ENCODE results near the gene MPO.

The MPO gene

GRCh38 chr17:58307468-58308172 lies 26.9 kb upstream of the MPO start:
- DNase-seq (ENCODE audit: low read depth in 2 of 2), result no peak

- DNase-seq (ENCODE audit: low read depth in 2 of 2), result no peak
Observed at GRCh38 chr17:58306131-58306951, 25.6 kb upstream of the MPO start.

GRCh38 chr17:58305626-58306025 lies 24.9 kb upstream of the MPO start:
- DNase-seq (ENCODE audit: low read depth in 2 of 2), result no peak

DNA sequence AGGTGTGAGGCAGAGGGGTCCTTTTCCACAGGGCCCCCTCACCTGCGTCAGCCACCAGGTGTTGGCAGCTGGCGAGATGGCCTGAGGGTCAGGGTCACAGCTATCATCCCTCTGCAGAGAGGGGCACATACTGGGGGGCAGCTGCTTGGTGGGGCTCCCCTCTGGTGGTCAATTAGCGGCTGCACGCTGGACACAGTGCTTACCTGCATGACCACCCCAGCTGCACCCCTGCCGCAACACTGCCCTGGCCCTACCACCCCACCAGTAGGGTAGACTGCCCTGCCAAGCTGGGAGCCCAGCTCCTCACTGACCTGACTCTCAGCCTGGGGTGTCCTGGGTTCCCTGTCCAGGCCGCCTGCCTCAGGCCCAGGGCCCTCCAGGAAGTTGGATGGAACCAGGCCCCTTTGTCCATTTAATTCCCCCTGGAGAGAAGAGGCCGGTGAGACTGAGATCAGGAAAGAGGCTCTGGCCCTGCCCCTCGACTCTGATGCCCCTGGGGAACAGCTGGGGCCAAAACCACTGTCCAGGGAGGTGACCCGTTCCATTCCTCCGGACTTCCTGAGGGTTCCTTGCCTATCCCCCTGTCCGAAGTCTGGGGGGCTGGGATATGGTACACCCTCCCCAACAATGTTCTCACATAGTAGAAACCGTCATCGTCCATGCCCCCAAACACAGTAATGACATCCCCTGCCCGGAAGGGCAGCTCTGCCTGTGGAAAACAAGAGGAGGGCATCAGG lies 24.2 kb upstream of the MPO start:
- no peak for DNase-seq (ENCODE audit: low read depth in 2 of 2)

DNA sequence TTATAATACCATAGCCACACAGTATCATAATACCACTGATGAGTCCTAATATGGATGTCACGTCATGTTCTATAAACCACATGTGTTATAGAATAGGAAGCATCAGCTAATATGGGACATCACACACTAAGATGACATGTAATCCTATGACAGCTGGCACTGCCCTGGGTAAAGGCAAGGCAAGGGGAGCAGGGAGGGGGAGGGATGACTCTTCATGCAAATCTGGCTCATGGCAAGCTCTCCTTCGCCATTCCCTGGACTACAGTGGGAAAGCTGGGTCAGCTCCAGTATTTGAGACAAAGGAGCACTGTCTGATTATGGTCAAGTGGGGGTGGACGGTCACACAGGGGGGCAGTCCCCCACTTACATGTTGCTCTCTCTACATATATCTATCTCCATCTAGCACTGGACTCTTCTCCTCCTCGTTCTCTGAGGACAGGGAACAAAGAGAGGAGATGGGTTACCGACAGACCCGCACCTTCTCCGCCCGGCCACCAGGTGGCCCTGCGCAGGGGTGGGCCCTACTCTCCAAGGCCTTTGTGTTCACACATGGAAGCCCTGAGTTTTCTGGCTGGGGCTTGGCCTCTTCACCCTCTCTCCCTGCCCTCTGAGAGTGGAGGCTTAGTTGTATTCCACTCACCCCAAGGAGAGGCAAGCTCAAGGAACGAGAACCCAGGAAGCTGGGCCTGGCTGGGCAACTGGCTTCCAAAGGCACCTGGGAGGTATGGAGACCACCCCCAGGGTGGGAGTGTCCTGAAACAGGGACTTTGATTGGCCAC lies 23.4 kb upstream of the MPO start:
- peak; percentile 47 to 56 for DNase-seq (ENCODE audit: low read depth in 2 of 2)

DNA sequence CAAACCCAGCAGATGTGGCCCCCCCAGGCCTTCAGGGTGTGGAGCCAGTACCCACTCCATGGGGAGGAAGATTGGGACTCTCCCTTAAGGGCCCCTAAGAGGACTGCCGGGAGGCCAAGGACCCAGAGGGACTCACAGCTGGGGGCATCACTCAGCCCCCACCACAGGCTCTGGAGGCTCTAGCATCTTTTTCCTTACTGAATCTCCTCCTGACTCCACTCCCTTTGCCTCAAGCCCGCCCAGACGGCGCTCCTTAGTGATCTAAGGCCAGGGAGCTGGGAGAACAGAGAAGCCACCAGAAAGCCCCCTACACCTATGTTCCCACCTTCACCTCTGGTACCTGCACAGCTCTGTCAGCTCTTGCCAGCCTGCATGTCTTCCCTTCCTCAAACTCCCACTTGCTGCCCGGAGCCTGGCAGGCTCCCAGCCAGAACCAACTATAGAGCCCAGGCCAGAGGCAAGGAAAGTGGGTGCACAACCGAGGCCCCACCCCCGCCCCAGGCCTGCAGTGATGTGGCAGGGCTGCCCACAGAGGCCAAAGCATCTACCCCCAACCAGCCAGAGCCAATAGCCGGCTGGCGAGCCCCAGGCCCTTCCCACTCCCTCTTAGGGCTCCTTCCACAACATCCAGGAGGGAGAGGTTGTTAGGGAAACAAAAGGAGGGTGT lies 22.3 kb upstream of the MPO start:
- no peak for DNase-seq (ENCODE audit: low read depth in 2 of 2)

- no peak for DNase-seq (ENCODE audit: low read depth in 2 of 2)
Observed at GRCh38 chr17:58302171-58302918, 21.6 kb upstream of the MPO start.

- DNase-seq (ENCODE audit: low read depth in 2 of 2), result no peak
Observed at GRCh38 chr17:58301504-58302150, 20.9 kb upstream of the MPO start.

- no peak for DNase-seq (ENCODE audit: low read depth in 2 of 2)
Observed at GRCh38 chr17:58300336-58300735, 19.6 kb upstream of the MPO start.

DNA sequence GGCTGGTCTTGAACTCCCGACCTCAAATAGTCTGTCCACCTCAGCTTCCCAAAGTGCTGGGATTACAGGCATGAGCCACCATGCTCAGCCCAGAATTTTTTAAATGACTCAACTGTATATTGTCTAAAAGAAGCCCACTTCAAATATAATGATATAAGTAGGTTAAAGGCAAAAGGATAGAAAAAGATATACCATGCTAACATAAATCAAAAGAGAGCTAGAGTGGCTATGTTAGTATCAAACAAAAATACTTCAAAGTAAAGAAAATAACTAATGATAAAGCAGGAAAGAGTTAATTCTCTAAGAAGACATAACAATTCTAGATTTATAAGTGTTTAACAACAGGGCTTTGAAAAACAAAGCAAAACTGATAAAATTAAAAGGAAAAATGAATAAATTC lies 13.3 kb upstream of the MPO start:
- DNase-seq (ENCODE audit: low read depth in 2 of 2), result no peak

DNA sequence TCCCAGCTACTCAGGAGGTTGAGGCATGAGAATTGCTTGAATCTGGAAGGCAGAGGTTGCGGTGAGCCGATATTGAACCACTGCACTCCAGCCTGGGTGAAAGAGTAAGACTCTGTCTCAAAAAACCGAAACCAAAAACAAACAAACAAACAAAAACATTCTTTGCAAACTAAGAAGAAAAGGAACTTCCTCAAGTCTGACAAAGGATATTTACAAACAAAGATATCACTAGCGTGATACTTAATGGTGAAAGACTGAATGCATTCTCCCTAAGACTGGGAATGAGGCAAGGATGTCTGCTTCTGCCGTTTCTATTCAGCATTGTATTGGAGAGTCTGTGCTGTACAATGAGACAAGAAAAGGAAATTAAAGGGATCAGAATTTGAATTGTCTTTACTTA lies 10.5 kb upstream of the MPO start:
- no peak for DNase-seq (ENCODE audit: low read depth in 2 of 2)

GRCh38 chr17:58289869-58290268 lies 9.1 kb upstream of the MPO start:
- no peak for DNase-seq (ENCODE audit: low read depth in 2 of 2)

- DNase-seq (ENCODE audit: low read depth in 2 of 2), result no peak
Observed at GRCh38 chr17:58285422-58285810, 4.7 kb upstream of the MPO start.

- DNase-seq (ENCODE audit: low read depth in 2 of 2), result no peak
Observed at GRCh38 chr17:58284613-58285421, 4.1 kb upstream of the MPO start.

- no peak for DNase-seq (ENCODE audit: low read depth in 2 of 2)
Observed at GRCh38 chr17:58283674-58284612, 3.2 kb upstream of the MPO start.

DNA sequence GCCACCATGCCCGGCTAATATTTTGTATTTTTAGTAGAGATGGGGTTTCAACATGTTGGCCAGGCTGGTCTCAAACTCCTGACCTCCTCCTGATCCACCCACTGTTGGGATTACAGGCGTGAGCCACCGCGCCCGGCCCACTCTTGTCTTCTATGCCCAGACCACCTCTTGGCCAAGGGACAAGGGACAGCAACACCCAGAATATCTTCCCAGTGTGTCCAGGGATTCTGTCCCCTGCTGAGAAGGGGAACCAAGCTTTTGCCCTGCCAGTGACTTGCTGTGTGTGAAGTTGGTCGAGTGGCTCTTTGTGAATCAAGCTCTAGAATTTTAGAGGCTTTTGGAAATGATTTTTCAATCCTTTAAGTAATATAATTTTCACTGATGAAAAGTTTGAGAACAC lies 1.7 kb upstream of the MPO start:
- DNase-seq (ENCODE audit: low read depth in 2 of 2), result no peak

DNA sequence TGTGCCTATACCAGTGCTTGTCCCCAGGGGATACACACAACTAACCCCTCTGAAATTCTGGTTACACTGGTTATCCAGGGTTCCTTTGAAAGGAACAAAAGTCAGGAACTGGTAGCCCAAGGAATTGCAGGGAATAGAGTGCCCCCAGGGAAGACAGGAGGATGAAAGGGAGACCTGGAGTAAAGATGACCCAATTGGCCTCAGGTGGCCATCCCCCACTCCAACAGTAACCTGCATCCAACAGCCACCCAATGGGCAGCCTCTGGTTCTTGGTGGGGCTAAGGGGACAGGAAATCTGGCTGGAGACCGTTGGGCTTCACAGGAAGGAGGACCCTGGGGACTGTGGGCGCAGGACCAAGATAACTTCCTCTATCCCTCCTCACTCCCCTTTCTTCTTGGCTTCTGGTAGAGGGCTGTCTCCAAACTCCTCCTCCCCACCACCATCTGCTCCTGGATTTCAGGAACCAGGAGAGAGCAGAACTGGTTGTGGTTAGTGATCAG lies 826 bp upstream of the MPO start:
- no peak for DNase-seq (ENCODE audit: low read depth in 2 of 2)

Measured in stimulated activated CD4-positive, alpha-beta T cell treated with anti-CD3 and anti-CD28 coated beads, Interleukin-4, amount 100 ng/mL, for 48 hours (primary cell).